ENCODE results near the gene STEAP2.

DNA sequence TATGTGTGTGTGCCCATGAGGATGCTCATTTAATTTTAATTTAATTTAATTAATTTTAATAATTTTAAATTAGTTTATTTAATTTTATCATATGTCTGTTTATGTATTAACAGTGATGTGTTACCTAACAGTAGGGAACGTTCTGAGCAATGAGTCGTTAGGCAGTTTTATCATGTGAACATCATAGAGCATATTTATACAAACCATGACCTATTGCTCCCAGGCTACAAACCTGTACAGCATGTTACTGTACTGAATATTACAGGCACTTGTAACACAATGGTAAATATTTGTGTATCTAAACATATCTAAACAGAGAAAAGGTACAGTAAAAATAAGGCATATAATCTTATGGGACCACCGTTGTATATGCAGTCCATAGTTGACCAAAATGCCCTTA, 19.8 kb downstream of the STEAP2 start:
- TF ChIP-seq, protein P1, sequence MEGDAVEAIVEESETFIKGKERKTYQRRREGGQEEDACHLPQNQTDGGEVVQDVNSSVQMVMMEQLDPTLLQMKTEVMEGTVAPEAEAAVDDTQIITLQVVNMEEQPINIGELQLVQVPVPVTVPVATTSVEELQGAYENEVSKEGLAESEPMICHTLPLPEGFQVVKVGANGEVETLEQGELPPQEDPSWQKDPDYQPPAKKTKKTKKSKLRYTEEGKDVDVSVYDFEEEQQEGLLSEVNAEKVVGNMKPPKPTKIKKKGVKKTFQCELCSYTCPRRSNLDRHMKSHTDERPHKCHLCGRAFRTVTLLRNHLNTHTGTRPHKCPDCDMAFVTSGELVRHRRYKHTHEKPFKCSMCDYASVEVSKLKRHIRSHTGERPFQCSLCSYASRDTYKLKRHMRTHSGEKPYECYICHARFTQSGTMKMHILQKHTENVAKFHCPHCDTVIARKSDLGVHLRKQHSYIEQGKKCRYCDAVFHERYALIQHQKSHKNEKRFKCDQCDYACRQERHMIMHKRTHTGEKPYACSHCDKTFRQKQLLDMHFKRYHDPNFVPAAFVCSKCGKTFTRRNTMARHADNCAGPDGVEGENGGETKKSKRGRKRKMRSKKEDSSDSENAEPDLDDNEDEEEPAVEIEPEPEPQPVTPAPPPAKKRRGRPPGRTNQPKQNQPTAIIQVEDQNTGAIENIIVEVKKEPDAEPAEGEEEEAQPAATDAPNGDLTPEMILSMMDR (IDR thresholded peaks at IDR 0.05; ENCODE audit: borderline replicate concordance, extremely low read depth, low read length, poor library complexity, severe bottlenecking), result no peak
- TF ChIP-seq EZH2 (IDR thresholded peaks at IDR 0.05; ENCODE audit: borderline replicate concordance, low read depth, low read length, severe bottlenecking), result no peak

Data from DND-41 (cell line).